Mammary epithelial cell (primary cell): ENCODE measurements around the gene FLOT1.

ENCODE experiments used
- EZH2 ChIP-seq: IDR thresholded peaks from 2 replicates; pipeline ENCODE4 v1.6.1; 2012; ENCODE audit warnings: low read length, inconsistent platforms, borderline replicate concordance
- TF ChIP-seq, protein P1 (sequence below), 2 donors: IDR thresholded peaks in 1 of 2; conservative IDR thresholded peaks in 1 of 2; 2 replicates each; pipeline ENCODE4 v1.5.1; 2011 to 2012; ENCODE audit warnings: inconsistent platforms in 2 of 2, low read length in 2 of 2, mild to moderate bottlenecking in 2 of 2, control low read depth in 1 of 2, low read depth in 1 of 2; ENCODE audit not compliant: insufficient read depth in 1 of 2; ENCODE audit errors: extremely low read depth in 1 of 2

GRCh38 chr6:30722280-30723112 is 20.0 kb downstream of the FLOT1 start:
- TF ChIP-seq, protein P1, sequence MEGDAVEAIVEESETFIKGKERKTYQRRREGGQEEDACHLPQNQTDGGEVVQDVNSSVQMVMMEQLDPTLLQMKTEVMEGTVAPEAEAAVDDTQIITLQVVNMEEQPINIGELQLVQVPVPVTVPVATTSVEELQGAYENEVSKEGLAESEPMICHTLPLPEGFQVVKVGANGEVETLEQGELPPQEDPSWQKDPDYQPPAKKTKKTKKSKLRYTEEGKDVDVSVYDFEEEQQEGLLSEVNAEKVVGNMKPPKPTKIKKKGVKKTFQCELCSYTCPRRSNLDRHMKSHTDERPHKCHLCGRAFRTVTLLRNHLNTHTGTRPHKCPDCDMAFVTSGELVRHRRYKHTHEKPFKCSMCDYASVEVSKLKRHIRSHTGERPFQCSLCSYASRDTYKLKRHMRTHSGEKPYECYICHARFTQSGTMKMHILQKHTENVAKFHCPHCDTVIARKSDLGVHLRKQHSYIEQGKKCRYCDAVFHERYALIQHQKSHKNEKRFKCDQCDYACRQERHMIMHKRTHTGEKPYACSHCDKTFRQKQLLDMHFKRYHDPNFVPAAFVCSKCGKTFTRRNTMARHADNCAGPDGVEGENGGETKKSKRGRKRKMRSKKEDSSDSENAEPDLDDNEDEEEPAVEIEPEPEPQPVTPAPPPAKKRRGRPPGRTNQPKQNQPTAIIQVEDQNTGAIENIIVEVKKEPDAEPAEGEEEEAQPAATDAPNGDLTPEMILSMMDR (conservative IDR thresholded peaks at IDR 0.05 in 1 of 2, IDR thresholded peaks at IDR 0.05 in 1 of 2; ENCODE audit: extremely low read depth in 1 of 2, insufficient read depth in 1 of 2, low read depth in 1 of 2, low read length in 2 of 2): peak; percentile 90 to 93
- TF ChIP-seq EZH2: no peak
